Astrocyte (in vitro differentiated cells and primary cell): Measurements from ENCODE around the gene SCN2A. TPM values are rescaled to one million over a fixed set of nuclear protein-coding genes. Genes with fewer than 3 reads are reported as not detected.

Experiments
- DNase-seq: peaks from one replicate; pipeline ENCODE4 v3.0.0-alpha.2; 2010; ENCODE audit warnings: low read depth
- FAIRE-seq: peaks from 2 replicates; lab custom pipeline; 2011; peaks lifted over from hg19 to GRCh38; lab: Jason Lieb, UNC
- H2AFZ ChIP-seq: 2 replicates; pipeline ENCODE4 v1.6.0; 2012; ENCODE audit warnings: low read depth, low read length, inconsistent platforms
- H3K27ac ChIP-seq: 2 replicates; pipeline ENCODE4 v1.5.1; 2011; ENCODE audit warnings: low read depth, low read length, inconsistent platforms
- H3K27me3 ChIP-seq: 2 replicates; pipeline ENCODE4 v1.6.0; 2011; ENCODE audit warnings: low read length, inconsistent platforms; ENCODE audit not compliant: insufficient read depth
- H3K36me3 ChIP-seq: 2 replicates; pipeline ENCODE4 v1.5.1; 2011; ENCODE audit warnings: low read length, inconsistent platforms; ENCODE audit not compliant: insufficient read depth
- H3K4me1 ChIP-seq: 2 replicates; pipeline ENCODE4 v1.5.1; 2011; ENCODE audit warnings: low read length, inconsistent platforms; ENCODE audit not compliant: insufficient read depth
- H3K4me2 ChIP-seq: 2 replicates; pipeline ENCODE4 v1.6.0; 2012; ENCODE audit warnings: low read length, inconsistent platforms
- H3K4me3 ChIP-seq: 2 replicates; pipeline ENCODE4 v1.5.1; 2011; ENCODE audit warnings: low read depth, mild to moderate bottlenecking, low read length, inconsistent platforms; ENCODE audit not compliant: insufficient read depth
- H3K79me2 ChIP-seq: 2 replicates; pipeline ENCODE4 v1.6.0; 2012; ENCODE audit warnings: mild to moderate bottlenecking, low read length, inconsistent platforms; ENCODE audit not compliant: insufficient read depth
- H3K9ac ChIP-seq: 2 replicates; pipeline ENCODE4 v1.6.0; 2012; ENCODE audit warnings: mild to moderate bottlenecking, low read length, inconsistent platforms
- H3K9me3 ChIP-seq: 2 replicates; pipeline ENCODE4 v1.5.1; 2012; ENCODE audit warnings: low read depth, mild to moderate bottlenecking, low read length, inconsistent platforms; ENCODE audit not compliant: insufficient read depth
- H4K20me1 ChIP-seq: 2 replicates; pipeline ENCODE4 v1.6.0; 2012; ENCODE audit warnings: low read length, inconsistent platforms; ENCODE audit not compliant: insufficient read depth
- H3K27ac Mint-ChIP-seq: one replicate; pipeline ENCODE4 v1.8.0; 2021; ENCODE audit warnings: mild to moderate bottlenecking, mixed read lengths; ENCODE audit not compliant: unreplicated experiment
- H3K27me3 Mint-ChIP-seq: one replicate; pipeline ENCODE4 v1.8.0; 2021; ENCODE audit warnings: low read depth, mixed read lengths; ENCODE audit not compliant: unreplicated experiment
- H3K36me3 Mint-ChIP-seq: one replicate; pipeline ENCODE4 v1.8.0; 2021; ENCODE audit warnings: low read depth, mixed read lengths; ENCODE audit not compliant: unreplicated experiment
- H3K4me1 Mint-ChIP-seq: one replicate; pipeline ENCODE4 v1.8.0; 2021; ENCODE audit warnings: low read depth, mixed read lengths; ENCODE audit not compliant: unreplicated experiment
- H3K4me3 Mint-ChIP-seq: one replicate; pipeline ENCODE4 v1.8.0; 2021; ENCODE audit warnings: mild to moderate bottlenecking, moderate library complexity, mixed read lengths; ENCODE audit not compliant: unreplicated experiment
- H3K9me3 Mint-ChIP-seq: one replicate; pipeline ENCODE4 v1.8.0; 2021; ENCODE audit warnings: mild to moderate bottlenecking, mixed read lengths; ENCODE audit not compliant: unreplicated experiment
- EZH2 ChIP-seq: IDR thresholded peaks from 2 replicates; pipeline ENCODE4 v1.6.1; 2012; ENCODE audit warnings: mild to moderate bottlenecking, low read length, inconsistent platforms; ENCODE audit not compliant: insufficient read depth
- total RNA-seq: library from RNA; stranded (reverse); gene quantifications from 2 replicates; pipeline ENCODE4 v1.2.1, GENCODE V29; 2021
- TF ChIP-seq, protein P1 (sequence below): IDR thresholded peaks from 2 replicates; pipeline ENCODE4 v1.5.1; 2011; ENCODE audit warnings: low read depth, mild to moderate bottlenecking, inconsistent platforms, low read length, moderate library complexity; ENCODE audit not compliant: insufficient read depth

Gene SCN2A
- total RNA-seq, 1 donor from 2014 or later, result 7.5 TPM

DNA sequence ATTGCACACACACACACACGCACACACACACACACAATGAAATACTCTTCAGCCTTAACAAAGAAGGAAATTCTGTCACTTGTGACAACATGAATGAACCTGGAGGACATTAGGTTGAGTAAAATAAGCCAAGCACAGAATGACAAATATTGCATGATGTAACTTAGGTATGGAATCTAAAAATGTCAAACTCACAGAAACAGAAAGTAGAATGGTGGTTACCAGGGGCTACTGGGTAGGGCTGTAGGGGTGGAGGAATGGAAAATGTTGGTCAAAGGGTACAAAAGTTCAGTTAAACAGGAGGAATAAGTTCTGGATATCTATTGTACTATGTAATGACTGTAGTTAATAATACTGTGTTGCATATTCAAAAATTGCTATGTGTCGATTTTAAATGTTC is 29.5 kb downstream of the SCN2A start:
- Histone ChIP-seq H3K79me2 (no peaks in the 10 kb centered on the region), H2AFZ (no peak overlapping the region), H3K4me2 (no peak overlapping the region), H3K4me3 (no peak overlapping the region), H3K36me3 (no peaks in the 10 kb centered on the region), H3K9ac (no peak overlapping the region), H4K20me1 (no peaks in the 10 kb centered on the region), H3K4me1 (no peaks in the 10 kb centered on the region), H3K27ac (no peak overlapping the region), H3K9me3 (no peaks in the 10 kb centered on the region), H3K27me3 (no peaks in the 10 kb centered on the region)
- no peak for DNase-seq
- peaks cover 2% of the 10 kb centered on the region for H3K4me1 Mint-ChIP-seq
- H3K4me3 Mint-ChIP-seq, result no peak overlapping the region
- no peak for TF ChIP-seq EZH2
- TF ChIP-seq, protein P1, sequence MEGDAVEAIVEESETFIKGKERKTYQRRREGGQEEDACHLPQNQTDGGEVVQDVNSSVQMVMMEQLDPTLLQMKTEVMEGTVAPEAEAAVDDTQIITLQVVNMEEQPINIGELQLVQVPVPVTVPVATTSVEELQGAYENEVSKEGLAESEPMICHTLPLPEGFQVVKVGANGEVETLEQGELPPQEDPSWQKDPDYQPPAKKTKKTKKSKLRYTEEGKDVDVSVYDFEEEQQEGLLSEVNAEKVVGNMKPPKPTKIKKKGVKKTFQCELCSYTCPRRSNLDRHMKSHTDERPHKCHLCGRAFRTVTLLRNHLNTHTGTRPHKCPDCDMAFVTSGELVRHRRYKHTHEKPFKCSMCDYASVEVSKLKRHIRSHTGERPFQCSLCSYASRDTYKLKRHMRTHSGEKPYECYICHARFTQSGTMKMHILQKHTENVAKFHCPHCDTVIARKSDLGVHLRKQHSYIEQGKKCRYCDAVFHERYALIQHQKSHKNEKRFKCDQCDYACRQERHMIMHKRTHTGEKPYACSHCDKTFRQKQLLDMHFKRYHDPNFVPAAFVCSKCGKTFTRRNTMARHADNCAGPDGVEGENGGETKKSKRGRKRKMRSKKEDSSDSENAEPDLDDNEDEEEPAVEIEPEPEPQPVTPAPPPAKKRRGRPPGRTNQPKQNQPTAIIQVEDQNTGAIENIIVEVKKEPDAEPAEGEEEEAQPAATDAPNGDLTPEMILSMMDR, result no peak
- no peaks in the 10 kb centered on the region for H3K36me3 Mint-ChIP-seq
- no peaks in the 10 kb centered on the region for H3K9me3 Mint-ChIP-seq
- no peak overlapping the region for H3K27ac Mint-ChIP-seq
- H3K27me3 Mint-ChIP-seq, result no peaks in the 10 kb centered on the region
- FAIRE-seq, result no peak

DNA sequence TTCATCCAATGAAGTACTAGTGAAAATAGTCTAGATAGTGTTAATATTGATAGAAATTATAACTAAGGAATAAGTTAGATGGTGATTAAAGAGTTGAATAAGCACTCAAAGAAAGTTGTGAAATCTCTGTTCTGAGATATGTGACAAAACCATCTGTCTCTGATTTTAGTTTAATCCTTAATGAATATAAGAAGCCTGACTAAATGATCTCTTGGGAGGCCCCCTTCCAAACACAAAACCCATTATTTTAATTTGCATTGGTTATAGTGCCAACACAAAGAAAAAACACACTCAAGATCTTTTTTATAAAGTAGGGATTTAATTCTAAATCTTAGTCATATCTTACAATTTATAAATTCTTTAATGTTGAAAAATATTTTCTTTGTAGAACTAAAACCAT is 34.0 kb downstream of the SCN2A start:
- no peaks in the 10 kb centered on the region for H4K20me1 ChIP-seq
- DNase-seq (no peak), FAIRE-seq (no peak)
- no peak overlapping the region for H3K27ac ChIP-seq
- no peaks in the 10 kb centered on the region for H3K4me1 ChIP-seq
- H3K4me2 ChIP-seq, result no peak overlapping the region
- H3K27me3 Mint-ChIP-seq, result no peaks in the 10 kb centered on the region
- H2AFZ ChIP-seq, result no peak overlapping the region
- TF ChIP-seq EZH2, result no peak
- TF ChIP-seq, protein P1, result no peak
- peaks cover 2% of the 10 kb centered on the region for H3K4me1 Mint-ChIP-seq
- H3K27me3 ChIP-seq, result no peaks in the 10 kb centered on the region
- H3K36me3 Mint-ChIP-seq, result no peaks in the 10 kb centered on the region
- H3K9me3 Mint-ChIP-seq, result peaks cover 2% of the 10 kb centered on the region
- no peaks in the 10 kb centered on the region for H3K79me2 ChIP-seq
- no peak overlapping the region for H3K4me3 Mint-ChIP-seq
- H3K9me3 ChIP-seq, result no peaks in the 10 kb centered on the region
- H3K36me3 ChIP-seq, result no peaks in the 10 kb centered on the region
- H3K9ac ChIP-seq, result no peak overlapping the region
- H3K4me3 ChIP-seq, result no peak overlapping the region
- H3K27ac Mint-ChIP-seq, result no peak overlapping the region

DNA sequence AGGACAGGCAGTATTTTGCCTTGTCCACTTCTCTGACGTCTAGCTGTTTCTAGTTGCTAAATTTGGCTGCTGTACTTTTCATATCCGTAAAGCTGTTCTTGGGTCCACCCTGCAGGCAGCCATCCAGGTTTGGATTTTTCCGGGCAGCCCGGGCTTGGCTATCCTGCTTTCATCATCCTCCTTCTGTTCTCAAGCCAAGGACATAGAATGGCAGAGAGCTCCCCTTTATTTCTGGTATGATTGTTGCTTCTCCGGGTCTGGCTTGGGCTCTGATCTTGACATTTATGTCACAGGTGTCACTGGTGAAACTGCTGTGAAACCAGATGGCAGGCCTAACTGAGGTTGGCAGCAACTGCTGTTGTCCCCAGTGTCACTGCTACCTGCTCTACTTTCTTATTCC is 35.5 kb downstream of the SCN2A start:
- Mint-ChIP-seq H3K27ac (no peak overlapping the region), H3K27me3 (no peaks in the 10 kb centered on the region), H3K4me3 (no peak overlapping the region), H3K4me1 (no peaks in the 10 kb centered on the region), H3K9me3 (peaks cover 2% of the 10 kb centered on the region), H3K36me3 (no peaks in the 10 kb centered on the region)
- no peak overlapping the region for H2AFZ ChIP-seq
- H3K9me3 ChIP-seq, result no peaks in the 10 kb centered on the region
- no peaks in the 10 kb centered on the region for H3K79me2 ChIP-seq
- FAIRE-seq (no peak), DNase-seq (peak; percentile 14)
- H4K20me1 ChIP-seq, result no peaks in the 10 kb centered on the region
- H3K4me2 ChIP-seq, result no peak overlapping the region
- H3K27ac ChIP-seq, result no peak overlapping the region
- H3K9ac ChIP-seq, result no peak overlapping the region
- no peaks in the 10 kb centered on the region for H3K27me3 ChIP-seq
- no peaks in the 10 kb centered on the region for H3K36me3 ChIP-seq
- no peak overlapping the region for H3K4me3 ChIP-seq
- H3K4me1 ChIP-seq, result no peaks in the 10 kb centered on the region
- TF ChIP-seq, protein P1, result no peak
- TF ChIP-seq EZH2, result no peak
